ENCODE data around the gene TNFAIP8. TPM values are rescaled to one million over a fixed set of nuclear protein-coding genes. Genes with fewer than 3 reads are reported as not detected.

TNFAIP8 gene
- total and polyA plus RNA-seq, 7 experiments from 2014 or later: 102 to 285 (median 156) TPM

GRCh38 chr5:119339344-119339743 is 16.5 kb upstream of the TNFAIP8 start:
- no peak for DNase-seq
- Histone ChIP-seq H3K27me3 (ENCODE audit: control insufficient read depth in 2 of 2, insufficient read depth in 2 of 2, low read length in 2 of 2) (no peaks in the 10 kb centered on the region), H3K4me1 (ENCODE audit: control insufficient read depth in 2 of 2, insufficient read depth in 2 of 2, low read length in 2 of 2) (peaks cover 83 to 98% of the 10 kb centered on the region in 2 donors), H3K36me3 (ENCODE audit: control insufficient read depth in 2 of 3, insufficient read depth in 3 of 3, low read length in 3 of 3) (no peaks in the 10 kb centered on the region), H3K9me3 (ENCODE audit: control insufficient read depth in 2 of 3, low read length in 3 of 3) (no peaks in the 10 kb centered on the region), H3K27ac (ENCODE audit: low read depth, low read length) (peak overlapping the region; percentile 78), H3K4me3 (ENCODE audit: low read length) (peak overlapping the region; percentile 3)
- Mint-ChIP-seq H3K27ac (peak overlapping the region; percentile 84 to 99 (median 94)), H3K36me3 (peaks cover 0 to 60% (median 7%) of the 10 kb centered on the region in 5 donors), H3K27me3 (no peaks in the 10 kb centered on the region), H3K9me3 (no peaks in the 10 kb centered on the region), H3K4me1 (peaks cover 79 to 100% (median 97%) of the 10 kb centered on the region in 7 donors), H3K4me3 (peak overlapping the region; percentile 45 to 94 (median 83))
- ChIA-PET POLR2A (interaction anchor here (0.8 to 4.6 kb wide), 17 partner anchors 7 to 268 kb away, joined by 3 to 35 read pairs (median 6); partner anchors contain the start of gene DMXL1), CTCF (interaction anchor here (0.6 to 7.6 kb wide), 4 partner anchors 25 to 72 kb away, joined by 3 to 47 read pairs (median 26); no protein-coding TSS in a partner anchor)
- intact Hi-C loops (cut with micrococcal nuclease): loop anchor here in 1 of 2 donors (2.0 to 5.0 kb wide), 3 partner anchors 17 to 73 kb away; no protein-coding TSS in a partner anchor
- no peak for ATAC-seq

DNA sequence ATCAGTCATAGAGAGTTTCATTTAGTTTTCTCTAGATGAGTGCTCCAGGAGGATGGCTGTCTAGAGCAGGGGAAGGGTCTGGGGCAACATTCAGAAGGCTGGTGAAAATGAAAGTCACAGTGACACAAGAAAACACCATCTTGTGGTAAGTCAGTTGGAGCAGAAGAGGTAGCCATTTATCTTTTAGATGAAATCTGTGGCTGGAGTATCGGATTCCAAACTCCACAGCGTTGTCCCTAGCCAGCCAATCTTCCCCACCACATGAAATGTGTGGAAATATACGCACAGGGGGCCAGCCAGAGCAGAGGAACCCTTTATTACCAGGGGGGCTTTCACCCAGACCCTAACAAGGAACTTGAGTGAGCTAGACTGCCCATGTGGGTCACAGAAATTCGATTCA is 15.9 kb upstream of the TNFAIP8 start:
- DNase-seq (no peak), ATAC-seq (no peak)
- no peaks in the 10 kb centered on the region for H3K9me3 Mint-ChIP-seq
- intact Hi-C loops (cut with micrococcal nuclease): loop anchor here (1.0 to 5.0 kb wide), 11 partner anchors 10 to 318 kb away; partner anchors contain the start of gene DMXL1 (in 1 of the 2)
- Histone ChIP-seq H3K36me3 (ENCODE audit: control insufficient read depth in 2 of 3, insufficient read depth in 3 of 3, low read length in 3 of 3) (no peaks in the 10 kb centered on the region), H3K4me1 (ENCODE audit: control insufficient read depth in 2 of 2, insufficient read depth in 2 of 2, low read length in 2 of 2) (peaks cover 86 to 97% of the 10 kb centered on the region in 2 donors), H3K4me3 (ENCODE audit: low read length) (peak overlapping the region; percentile 33), H3K27me3 (ENCODE audit: control insufficient read depth in 2 of 2, insufficient read depth in 2 of 2, low read length in 2 of 2) (no peaks in the 10 kb centered on the region), H3K27ac (ENCODE audit: low read depth, low read length) (peak overlapping the region; percentile 78), H3K9me3 (ENCODE audit: control insufficient read depth in 2 of 3, low read length in 3 of 3) (no peaks in the 10 kb centered on the region)
- H3K27ac Mint-ChIP-seq: peak overlapping the region; percentile 84 to 99 (median 94)
- H3K4me1 Mint-ChIP-seq: peaks cover 80 to 98% (median 96%) of the 10 kb centered on the region in 7 donors
- no peaks in the 10 kb centered on the region for H3K27me3 Mint-ChIP-seq
- H3K36me3 Mint-ChIP-seq: peaks cover 0 to 56% (median 7%) of the 10 kb centered on the region in 5 donors
- CTCF ChIA-PET: interaction anchor here (0.6 to 7.6 kb wide), 7 partner anchors 10 to 71 kb away, joined by 4 to 47 read pairs (median 7); no protein-coding TSS in a partner anchor
- peak overlapping the region; percentile 65 to 94 (median 86) for H3K4me3 Mint-ChIP-seq
- POLR2A ChIA-PET: interaction anchor here (0.6 to 4.6 kb wide), 16 partner anchors 10 to 318 kb away, joined by 3 to 35 read pairs (median 5); partner anchors contain the start of gene DMXL1

GRCh38 chr5:119340597-119341218 is 15.1 kb upstream of the TNFAIP8 start:
- intact Hi-C loops (cut with micrococcal nuclease): loop anchor here (1.0 to 5.0 kb wide), 11 partner anchors 7 to 318 kb away; partner anchors contain the start of gene DMXL1 (in 1 of the 2)
- Histone ChIP-seq H3K36me3 (ENCODE audit: control insufficient read depth in 2 of 3, insufficient read depth in 3 of 3, low read length in 3 of 3) (no peaks in the 10 kb centered on the region), H3K27me3 (ENCODE audit: control insufficient read depth in 2 of 2, insufficient read depth in 2 of 2, low read length in 2 of 2) (no peaks in the 10 kb centered on the region), H3K4me1 (ENCODE audit: control insufficient read depth in 2 of 2, insufficient read depth in 2 of 2, low read length in 2 of 2) (peaks cover 91 to 95% of the 10 kb centered on the region in 2 donors), H3K9me3 (ENCODE audit: control insufficient read depth in 2 of 3, low read length in 3 of 3) (no peaks in the 10 kb centered on the region), H3K27ac (ENCODE audit: low read depth, low read length) (peak overlapping the region; percentile 78), H3K4me3 (ENCODE audit: low read length) (peak overlapping the region; percentile 33)
- Mint-ChIP-seq H3K27me3 (no peaks in the 10 kb centered on the region), H3K27ac (peak overlapping the region; percentile 84 to 99 (median 94)), H3K4me3 (peak overlapping the region; percentile 64 to 94 (median 86)), H3K9me3 (no peaks in the 10 kb centered on the region), H3K36me3 (peaks cover 0 to 54% (median 7%) of the 10 kb centered on the region in 5 donors), H3K4me1 (peaks cover 78 to 98% (median 97%) of the 10 kb centered on the region in 7 donors)
- POLR2A ChIA-PET: interaction anchor here (0.6 to 7.2 kb wide), 25 partner anchors 10 to 318 kb away, joined by 3 to 41 read pairs (median 4); partner anchors contain the start of genes DMXL1 and TNFAIP8
- CTCF ChIA-PET: interaction anchor here (0.8 to 6.4 kb wide), 8 partner anchors 10 to 318 kb away, joined by 3 to 44 read pairs (median 6); no protein-coding TSS in a partner anchor
- ATAC-seq (peak; percentile 71), DNase-seq (peak in 7 of 9 donors; percentile 57 to 72 (median 64))

DNA sequence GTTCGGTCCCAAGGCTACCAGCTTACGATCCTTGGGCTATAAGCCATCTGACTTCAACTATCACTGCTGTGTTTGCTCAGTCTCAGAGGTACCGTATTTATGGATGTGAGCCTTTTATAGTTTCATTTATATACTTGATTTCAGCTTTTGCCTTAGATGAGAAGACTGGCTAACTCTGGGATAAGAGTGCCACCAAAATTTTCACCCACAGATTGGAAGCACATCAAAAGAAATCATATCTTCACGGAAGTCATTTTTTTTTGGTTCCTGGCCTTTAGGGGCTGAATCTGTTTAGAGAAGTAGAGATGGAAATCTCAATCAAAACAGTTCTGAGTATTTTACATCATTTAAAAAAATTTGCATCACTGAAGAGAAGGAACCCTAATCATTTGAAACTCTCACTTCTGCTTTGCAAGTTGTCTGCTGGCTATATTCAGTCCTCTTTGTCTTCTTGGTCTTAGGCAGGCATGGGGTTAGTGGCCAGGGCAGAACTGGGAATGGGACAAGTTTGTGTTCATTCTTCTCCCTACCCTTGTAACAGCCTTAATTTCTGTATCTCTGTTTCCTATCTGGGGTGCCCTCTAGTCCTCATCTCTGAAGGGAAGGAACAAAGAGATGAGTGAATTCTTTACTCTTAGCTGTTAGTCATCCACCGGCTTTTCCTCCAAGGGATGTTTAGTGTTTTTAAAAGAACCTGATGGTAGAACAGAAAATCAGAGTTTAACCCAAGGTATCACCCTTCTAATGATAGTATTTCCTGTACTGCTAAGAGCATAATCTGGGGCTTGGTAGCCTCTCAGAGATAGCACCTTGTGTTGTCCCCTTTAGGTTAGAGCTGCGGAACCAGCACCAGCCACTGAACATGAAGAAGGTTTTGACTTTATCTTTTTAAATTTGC is 14.1 kb upstream of the TNFAIP8 start:
- peaks cover 75 to 98% (median 97%) of the 10 kb centered on the region in 7 donors for H3K4me1 Mint-ChIP-seq
- intact Hi-C loops (cut with micrococcal nuclease): loop anchor here (1.0 to 5.0 kb wide), 8 partner anchors 8 to 319 kb away; partner anchors contain the start of gene DMXL1 (in 1 of the 2)
- Histone ChIP-seq H3K27ac (ENCODE audit: low read depth, low read length) (peak overlapping the region; percentile 78), H3K4me3 (ENCODE audit: low read length) (peak overlapping the region; percentile 33), H3K4me1 (ENCODE audit: control insufficient read depth in 2 of 2, insufficient read depth in 2 of 2, low read length in 2 of 2) (peaks cover 91 to 96% of the 10 kb centered on the region in 2 donors), H3K27me3 (ENCODE audit: control insufficient read depth in 2 of 2, insufficient read depth in 2 of 2, low read length in 2 of 2) (no peaks in the 10 kb centered on the region), H3K9me3 (ENCODE audit: control insufficient read depth in 2 of 3, low read length in 3 of 3) (no peaks in the 10 kb centered on the region), H3K36me3 (ENCODE audit: control insufficient read depth in 2 of 3, insufficient read depth in 3 of 3, low read length in 3 of 3) (no peaks in the 10 kb centered on the region)
- no peaks in the 10 kb centered on the region for H3K9me3 Mint-ChIP-seq
- H3K36me3 Mint-ChIP-seq: peaks cover 0 to 57% (median 7%) of the 10 kb centered on the region in 5 donors
- peak overlapping the region; percentile 69 to 94 (median 86) for H3K4me3 Mint-ChIP-seq
- POLR2A ChIA-PET: interaction anchor here (0.9 to 7.2 kb wide), 19 partner anchors 10 to 271 kb away, joined by 3 to 41 read pairs (median 5); partner anchors contain the start of genes DMXL1 and TNFAIP8
- CTCF ChIA-PET: interaction anchor here (0.8 to 6.4 kb wide), 7 partner anchors 9 to 319 kb away, joined by 3 to 44 read pairs (median 5); no protein-coding TSS in a partner anchor
- H3K27me3 Mint-ChIP-seq: no peaks in the 10 kb centered on the region
- DNase-seq (no peak), ATAC-seq (peak; percentile 34)
- H3K27ac Mint-ChIP-seq: peak overlapping the region; percentile 84 to 99 (median 94)

DNA sequence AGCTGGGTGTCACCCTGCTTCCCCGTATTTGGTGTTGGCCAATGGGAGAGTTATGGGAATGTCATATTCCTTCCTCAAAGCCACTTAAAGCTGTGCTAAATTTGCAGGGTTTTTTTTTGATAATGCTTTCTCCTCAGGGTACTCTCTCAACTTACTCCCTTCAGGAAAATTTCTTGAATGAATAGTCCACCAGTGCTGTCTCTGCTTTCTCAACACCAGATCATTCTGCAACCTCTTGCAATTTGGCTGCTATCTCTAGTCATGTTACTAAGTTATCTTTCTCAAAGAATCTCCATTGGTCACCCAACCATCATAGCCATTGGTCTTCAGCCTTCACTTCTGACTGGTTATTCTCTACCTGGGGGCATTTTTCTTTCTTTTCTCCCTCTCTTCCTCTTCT is 13.4 kb upstream of the TNFAIP8 start:
- peaks cover 91 to 96% of the 10 kb centered on the region in 2 donors for H3K4me1 ChIP-seq (ENCODE audit: control insufficient read depth in 2 of 2, insufficient read depth in 2 of 2, low read length in 2 of 2)
- no peaks in the 10 kb centered on the region for H3K27me3 Mint-ChIP-seq
- DNase-seq (no peak), ATAC-seq (no peak)
- peak overlapping the region; percentile 78 for H3K27ac ChIP-seq (ENCODE audit: low read depth, low read length)
- no peaks in the 10 kb centered on the region for H3K36me3 ChIP-seq (ENCODE audit: control insufficient read depth in 2 of 3, insufficient read depth in 3 of 3, low read length in 3 of 3)
- H3K27ac Mint-ChIP-seq: peak overlapping the region; percentile 29 to 99 (median 94)
- H3K9me3 ChIP-seq (ENCODE audit: control insufficient read depth in 2 of 3, low read length in 3 of 3): no peaks in the 10 kb centered on the region
- H3K4me3 ChIP-seq (ENCODE audit: low read length): peak overlapping the region; percentile 33
- no peaks in the 10 kb centered on the region for H3K27me3 ChIP-seq (ENCODE audit: control insufficient read depth in 2 of 2, insufficient read depth in 2 of 2, low read length in 2 of 2)
- H3K4me3 Mint-ChIP-seq: peak overlapping the region; percentile 69 to 94 (median 86)
- intact Hi-C loops (cut with micrococcal nuclease): loop anchor here (1.0 to 5.0 kb wide), 2 partner anchors 11 to 320 kb away; no protein-coding TSS in a partner anchor
- no peaks in the 10 kb centered on the region for H3K9me3 Mint-ChIP-seq
- H3K4me1 Mint-ChIP-seq: peaks cover 75 to 98% (median 97%) of the 10 kb centered on the region in 7 donors
- peaks cover 0 to 58% (median 7%) of the 10 kb centered on the region in 5 donors for H3K36me3 Mint-ChIP-seq
- POLR2A ChIA-PET: interaction anchor here (0.5 to 7.2 kb wide), 11 partner anchors 9 to 70 kb away, joined by 3 to 41 read pairs (median 5); partner anchors contain the start of gene TNFAIP8
- CTCF ChIA-PET: interaction anchor here (1.0 kb wide), 1 partner anchor 10 kb away, joined by 3 read pairs; no protein-coding TSS in a partner anchor

All from naive thymus-derived CD4-positive, alpha-beta T cell (primary cell).